CD4-positive, alpha-beta T cell treated with Interleukin-1 beta for 1 hour (primary cell): ENCODE measurements around the gene EVC2.

Experiments
- DNase-seq, 2 donors: peaks; one replicate each; pipeline ENCODE4 v3.0.0-alpha.2; 2020 to 2022

Gene EVC2

GRCh38 chr4:5710065-5710960 lies 2.0 kb upstream of the EVC2 start:
- no peak for DNase-seq

GRCh38 chr4:5709207-5709575 lies 832 bp upstream of the EVC2 start:
- no peak for DNase-seq

- no peak for DNase-seq
These were observed 446 bp downstream of the EVC2 start for GRCh38 chr4:5707778-5708448.

- DNase-seq = no peak
These were observed 993 bp downstream of the EVC2 start for GRCh38 chr4:5707366-5707765.

GRCh38 chr4:5706486-5707290 lies 1.7 kb downstream of the EVC2 start:
- DNase-seq = no peak

GRCh38 chr4:5705647-5706320 lies 2.6 kb downstream of the EVC2 start:
- no peak for DNase-seq

GRCh38 chr4:5704276-5704675 lies 4.1 kb downstream of the EVC2 start:
- no peak for DNase-seq

- no peak for DNase-seq
These were observed 4.5 kb downstream of the EVC2 start for GRCh38 chr4:5703831-5704230.

- DNase-seq = no peak
These were observed 6.4 kb downstream of the EVC2 start for GRCh38 chr4:5701971-5702370.

- DNase-seq = no peak
These were observed 7.9 kb downstream of the EVC2 start for GRCh38 chr4:5700459-5700858.

GRCh38 chr4:5696341-5696740 lies 12.0 kb downstream of the EVC2 start:
- no peak for DNase-seq

- no peak for DNase-seq
These were observed 14.5 kb downstream of the EVC2 start for GRCh38 chr4:5693871-5694270.

- DNase-seq = no peak
These were observed 16.7 kb downstream of the EVC2 start for GRCh38 chr4:5691491-5692132.

GRCh38 chr4:5689065-5689464 lies 19.3 kb downstream of the EVC2 start:
- no peak for DNase-seq

GRCh38 chr4:5686338-5686737 lies 22.0 kb downstream of the EVC2 start:
- no peak for DNase-seq

GRCh38 chr4:5685296-5685695 lies 23.1 kb downstream of the EVC2 start:
- no peak for DNase-seq

- DNase-seq = no peak
These were observed 24.8 kb downstream of the EVC2 start for GRCh38 chr4:5683566-5683965.

- no peak for DNase-seq
These were observed 29.4 kb downstream of the EVC2 start for GRCh38 chr4:5678977-5679376.

GRCh38 chr4:5676763-5677162 lies 31.6 kb downstream of the EVC2 start:
- no peak for DNase-seq

GRCh38 chr4:5666741-5667140 lies 41.6 kb downstream of the EVC2 start:
- DNase-seq = no peak

- DNase-seq = no peak
These were observed 43.6 kb downstream of the EVC2 start for GRCh38 chr4:5664778-5665177.

- no peak for DNase-seq
These were observed 45.8 kb downstream of the EVC2 start for GRCh38 chr4:5662555-5662954.

GRCh38 chr4:5661237-5661636 lies 47.1 kb downstream of the EVC2 start:
- DNase-seq = no peak
